ENCODE data around the gene ATP5F1D.

Gene ATP5F1D

GRCh38 chr19:1223018-1223855 is 18.3 kb upstream of the ATP5F1D start:
- H3K9me3 ChIP-seq (ENCODE audit: control insufficient read depth, insufficient read depth, low read length) = no peaks in the 10 kb centered on the region
- H3K27me3 ChIP-seq (ENCODE audit: control insufficient read depth, insufficient read depth, low read length) = no peaks in the 10 kb centered on the region
- H3K4me3 ChIP-seq (ENCODE audit: low read depth, low read length) = no peak overlapping the region
- peaks cover 67% of the 10 kb centered on the region for H3K36me3 ChIP-seq (ENCODE audit: control insufficient read depth, insufficient read depth, low read length)
- no peaks in the 10 kb centered on the region for H3K4me1 ChIP-seq (ENCODE audit: control insufficient read depth, insufficient read depth, low read length)
- H3K9ac ChIP-seq (ENCODE audit: low read depth, low read length) = no peak overlapping the region

- H3K36me3 ChIP-seq (ENCODE audit: control insufficient read depth, insufficient read depth, low read length) = peaks cover 64% of the 10 kb centered on the region
- no peak overlapping the region for H3K9ac ChIP-seq (ENCODE audit: low read depth, low read length)
- no peaks in the 10 kb centered on the region for H3K4me1 ChIP-seq (ENCODE audit: control insufficient read depth, insufficient read depth, low read length)
- no peaks in the 10 kb centered on the region for H3K27me3 ChIP-seq (ENCODE audit: control insufficient read depth, insufficient read depth, low read length)
- H3K9me3 ChIP-seq (ENCODE audit: control insufficient read depth, insufficient read depth, low read length) = no peaks in the 10 kb centered on the region
- no peak overlapping the region for H3K4me3 ChIP-seq (ENCODE audit: low read depth, low read length)
Observed at GRCh38 chr19:1224047-1224825, 17.3 kb upstream of the ATP5F1D start.

- H3K4me3 ChIP-seq (ENCODE audit: low read depth, low read length) = no peak overlapping the region
- no peaks in the 10 kb centered on the region for H3K27me3 ChIP-seq (ENCODE audit: control insufficient read depth, insufficient read depth, low read length)
- no peaks in the 10 kb centered on the region for H3K4me1 ChIP-seq (ENCODE audit: control insufficient read depth, insufficient read depth, low read length)
- no peak overlapping the region for H3K9ac ChIP-seq (ENCODE audit: low read depth, low read length)
- H3K36me3 ChIP-seq (ENCODE audit: control insufficient read depth, insufficient read depth, low read length) = peaks cover 63% of the 10 kb centered on the region
- H3K9me3 ChIP-seq (ENCODE audit: control insufficient read depth, insufficient read depth, low read length) = no peaks in the 10 kb centered on the region
Observed at GRCh38 chr19:1224847-1225246, 16.7 kb upstream of the ATP5F1D start.

GRCh38 chr19:1225440-1226226 is 15.9 kb upstream of the ATP5F1D start:
- Histone ChIP-seq H3K9ac (ENCODE audit: low read depth, low read length) (no peak overlapping the region), H3K27me3 (ENCODE audit: control insufficient read depth, insufficient read depth, low read length) (no peaks in the 10 kb centered on the region), H3K36me3 (ENCODE audit: control insufficient read depth, insufficient read depth, low read length) (peaks cover 58% of the 10 kb centered on the region), H3K9me3 (ENCODE audit: control insufficient read depth, insufficient read depth, low read length) (no peaks in the 10 kb centered on the region), H3K4me3 (ENCODE audit: low read depth, low read length) (no peak overlapping the region), H3K4me1 (ENCODE audit: control insufficient read depth, insufficient read depth, low read length) (no peaks in the 10 kb centered on the region)

- Histone ChIP-seq H3K9ac (ENCODE audit: low read depth, low read length) (no peak overlapping the region), H3K27me3 (ENCODE audit: control insufficient read depth, insufficient read depth, low read length) (no peaks in the 10 kb centered on the region), H3K36me3 (ENCODE audit: control insufficient read depth, insufficient read depth, low read length) (peaks cover 52% of the 10 kb centered on the region), H3K4me1 (ENCODE audit: control insufficient read depth, insufficient read depth, low read length) (no peaks in the 10 kb centered on the region), H3K9me3 (ENCODE audit: control insufficient read depth, insufficient read depth, low read length) (no peaks in the 10 kb centered on the region), H3K4me3 (ENCODE audit: low read depth, low read length) (no peak overlapping the region)
Observed at GRCh38 chr19:1226227-1226518, 15.4 kb upstream of the ATP5F1D start.

GRCh38 chr19:1226522-1227303 is 14.8 kb upstream of the ATP5F1D start:
- Histone ChIP-seq H3K36me3 (ENCODE audit: control insufficient read depth, insufficient read depth, low read length) (peaks cover 47% of the 10 kb centered on the region), H3K9ac (ENCODE audit: low read depth, low read length) (no peak overlapping the region), H3K4me1 (ENCODE audit: control insufficient read depth, insufficient read depth, low read length) (no peaks in the 10 kb centered on the region), H3K4me3 (ENCODE audit: low read depth, low read length) (no peak overlapping the region), H3K9me3 (ENCODE audit: control insufficient read depth, insufficient read depth, low read length) (no peaks in the 10 kb centered on the region), H3K27me3 (ENCODE audit: control insufficient read depth, insufficient read depth, low read length) (no peaks in the 10 kb centered on the region)

GRCh38 chr19:1227304-1228054 is 14.1 kb upstream of the ATP5F1D start:
- Histone ChIP-seq H3K27me3 (ENCODE audit: control insufficient read depth, insufficient read depth, low read length) (no peaks in the 10 kb centered on the region), H3K4me1 (ENCODE audit: control insufficient read depth, insufficient read depth, low read length) (no peaks in the 10 kb centered on the region), H3K9ac (ENCODE audit: low read depth, low read length) (no peak overlapping the region), H3K9me3 (ENCODE audit: control insufficient read depth, insufficient read depth, low read length) (no peaks in the 10 kb centered on the region), H3K4me3 (ENCODE audit: low read depth, low read length) (no peak overlapping the region), H3K36me3 (ENCODE audit: control insufficient read depth, insufficient read depth, low read length) (peaks cover 50% of the 10 kb centered on the region)

GRCh38 chr19:1228161-1228957 is 13.2 kb upstream of the ATP5F1D start:
- H3K4me3 ChIP-seq (ENCODE audit: low read depth, low read length) = no peak overlapping the region
- peaks cover 45% of the 10 kb centered on the region for H3K36me3 ChIP-seq (ENCODE audit: control insufficient read depth, insufficient read depth, low read length)
- H3K9ac ChIP-seq (ENCODE audit: low read depth, low read length) = no peak overlapping the region
- H3K9me3 ChIP-seq (ENCODE audit: control insufficient read depth, insufficient read depth, low read length) = no peaks in the 10 kb centered on the region
- no peaks in the 10 kb centered on the region for H3K4me1 ChIP-seq (ENCODE audit: control insufficient read depth, insufficient read depth, low read length)
- no peaks in the 10 kb centered on the region for H3K27me3 ChIP-seq (ENCODE audit: control insufficient read depth, insufficient read depth, low read length)

GRCh38 chr19:1229056-1229923 is 12.3 kb upstream of the ATP5F1D start:
- no peaks in the 10 kb centered on the region for H3K27me3 ChIP-seq (ENCODE audit: control insufficient read depth, insufficient read depth, low read length)
- H3K4me1 ChIP-seq (ENCODE audit: control insufficient read depth, insufficient read depth, low read length) = no peaks in the 10 kb centered on the region
- peaks cover 47% of the 10 kb centered on the region for H3K36me3 ChIP-seq (ENCODE audit: control insufficient read depth, insufficient read depth, low read length)
- no peak overlapping the region for H3K9ac ChIP-seq (ENCODE audit: low read depth, low read length)
- no peaks in the 10 kb centered on the region for H3K9me3 ChIP-seq (ENCODE audit: control insufficient read depth, insufficient read depth, low read length)
- H3K4me3 ChIP-seq (ENCODE audit: low read depth, low read length) = no peak overlapping the region
